GM10847 (cell line): ENCODE data around the gene SPATC1L.
A peak's percentile ranks its signal among the peaks of the same experiment; 100 is the strongest.

Experiments used
- POLR2A ChIP-seq: IDR thresholded peaks from 2 replicates; pipeline ENCODE4 v1.6.1; 2011; ENCODE audit not compliant: insufficient read length; ENCODE audit errors: extremely low read depth

Gene SPATC1L

GRCh38 chr21:46183910-46184624 lies at the start of gene SPATC1L:
Gene SPATC1L, minus strand, starts transcription at chr21:46184459. Its CDS starts 1,643 bp downstream, at chr21:46182816.
- TF ChIP-seq POLR2A = peak; percentile 6

DNA sequence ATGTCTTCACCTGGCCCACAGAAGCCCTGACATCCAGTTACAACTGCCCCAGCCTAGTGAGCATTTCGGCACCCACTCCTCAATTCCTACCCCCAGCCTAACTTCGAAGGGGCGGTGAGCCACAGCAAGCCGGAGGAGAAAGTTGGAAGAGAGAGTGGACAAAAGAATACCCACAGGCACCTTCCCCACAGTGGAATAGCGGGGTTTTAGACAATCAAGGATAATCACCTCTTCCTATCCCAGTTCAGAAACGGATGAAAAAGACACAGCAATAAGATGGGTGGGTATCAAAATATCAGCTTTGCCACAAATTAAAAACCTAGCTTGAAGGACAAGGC lies 45.6 kb upstream of the SPATC1L start:
- no peak for TF ChIP-seq POLR2A

DNA sequence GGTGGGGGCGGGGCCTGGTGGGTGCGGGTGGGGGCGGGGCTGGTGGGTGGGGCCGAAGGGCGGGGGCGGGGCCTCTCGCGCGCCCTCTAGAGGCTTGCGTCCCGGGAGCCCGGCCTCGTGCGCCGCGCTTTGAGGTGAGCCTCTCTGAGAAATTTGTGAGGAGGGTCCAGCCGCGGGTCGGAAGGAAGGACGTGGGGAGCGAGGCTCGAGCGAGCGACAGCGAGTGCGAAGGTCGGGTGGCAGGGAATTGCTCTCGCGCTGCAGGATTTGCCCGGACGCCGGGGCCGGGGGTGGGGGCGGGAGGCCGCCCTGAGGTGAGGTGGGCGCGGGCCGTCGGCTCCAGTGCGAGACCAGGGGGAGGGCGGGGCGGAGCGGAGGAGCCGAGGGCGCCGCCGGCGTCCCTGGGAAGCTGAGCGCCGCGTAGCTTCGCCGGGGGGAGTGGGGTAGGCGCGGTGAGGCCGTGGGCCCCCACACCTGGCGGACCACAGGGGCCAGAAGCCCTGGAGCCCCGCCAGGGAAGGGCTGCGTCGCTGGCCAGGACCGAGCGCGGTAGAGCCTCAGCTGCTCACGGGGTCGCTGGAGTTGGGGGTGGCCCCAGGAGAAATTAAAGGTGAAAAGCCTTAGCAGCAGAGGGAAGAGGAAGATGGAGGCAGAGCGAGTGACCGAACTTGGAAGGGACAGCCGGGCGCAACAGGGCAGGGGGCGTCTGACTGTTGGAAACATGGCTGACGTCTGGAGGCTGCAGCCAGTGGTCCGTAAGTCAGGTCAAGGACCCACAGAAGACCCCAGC lies 45.1 kb upstream of the SPATC1L start:
- TF ChIP-seq POLR2A = peak; percentile 48

DNA sequence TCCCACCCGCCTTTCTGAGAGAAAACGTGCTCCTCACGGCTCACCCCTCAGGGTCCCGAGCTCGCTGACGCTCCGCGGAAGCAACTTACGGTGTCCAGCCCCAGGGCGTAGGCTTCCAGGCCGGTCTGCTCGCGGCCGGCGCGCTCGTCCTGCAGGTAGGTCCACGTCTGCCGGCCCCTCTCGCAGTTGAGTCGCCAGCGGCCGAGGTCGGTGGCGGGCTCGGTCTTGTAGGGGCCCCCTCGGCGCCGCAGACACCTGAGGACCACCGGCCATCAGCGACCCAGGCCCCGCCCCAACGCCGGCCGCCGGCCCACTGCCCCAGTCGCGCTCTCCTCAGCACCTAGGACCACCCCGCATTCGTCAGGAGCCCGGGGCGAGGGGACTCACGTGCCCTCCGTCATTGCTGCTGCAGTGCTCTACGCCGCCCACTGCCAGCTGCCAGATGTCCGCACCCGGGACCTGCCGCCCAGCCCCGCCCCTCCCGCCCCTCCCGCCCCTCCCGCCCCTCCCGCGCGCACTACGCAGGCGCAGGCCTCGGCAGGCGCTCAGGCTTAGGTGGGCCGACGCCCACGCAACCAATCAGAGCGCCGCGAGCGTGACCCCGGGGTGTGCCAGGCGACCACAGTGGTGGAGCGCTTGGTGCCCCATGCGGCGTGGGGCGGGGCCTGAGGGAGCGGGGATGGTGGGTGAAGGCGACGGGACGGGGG lies 44.2 kb upstream of the SPATC1L start, which contains the start of gene LSS:
LSS (minus strand) TSS at position 430 of the 707 bp plus-strand sequence; CDS start at position 401, 29 bp downstream.
- peak; percentile 69 for TF ChIP-seq POLR2A

- TF ChIP-seq POLR2A = no peak
Observed at GRCh38 chr21:46227811-46228344, 43.6 kb upstream of the SPATC1L start.

DNA sequence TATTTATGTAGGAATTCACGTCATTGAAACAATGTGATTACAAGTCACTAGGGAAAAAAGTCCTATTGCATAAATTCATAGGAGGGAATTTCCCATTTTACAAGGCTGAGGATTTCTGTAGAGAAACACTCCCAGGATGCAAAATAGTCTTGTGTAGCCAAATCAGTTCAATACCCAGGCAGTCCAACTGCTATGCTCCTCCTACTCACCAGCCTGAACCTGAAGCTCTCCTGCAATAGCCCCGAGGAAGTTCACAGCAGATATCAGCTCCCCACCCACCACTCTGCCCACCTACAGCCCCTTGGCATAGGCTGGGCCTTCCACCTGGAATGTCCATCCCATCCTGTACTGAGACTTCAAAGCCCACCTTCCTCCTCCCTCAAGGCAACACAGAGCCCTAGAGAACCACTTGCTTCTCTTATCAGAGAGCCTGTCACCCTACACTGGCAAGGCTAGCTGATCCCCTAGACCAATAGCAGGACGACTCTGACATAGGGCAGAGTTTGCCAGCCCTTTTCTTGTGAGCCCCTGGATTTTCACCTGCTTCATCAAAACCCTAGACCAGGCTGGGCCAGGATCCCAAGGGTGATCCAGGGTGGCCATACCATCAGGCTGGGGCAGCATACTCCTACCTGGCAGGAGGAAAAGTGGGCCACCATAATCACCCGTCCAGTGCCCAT lies 42.8 kb upstream of the SPATC1L start:
- TF ChIP-seq POLR2A = no peak

GRCh38 chr21:46226146-46226545 lies 41.9 kb upstream of the SPATC1L start:
- TF ChIP-seq POLR2A = no peak

GRCh38 chr21:46223217-46223616 lies 39.0 kb upstream of the SPATC1L start:
- no peak for TF ChIP-seq POLR2A

DNA sequence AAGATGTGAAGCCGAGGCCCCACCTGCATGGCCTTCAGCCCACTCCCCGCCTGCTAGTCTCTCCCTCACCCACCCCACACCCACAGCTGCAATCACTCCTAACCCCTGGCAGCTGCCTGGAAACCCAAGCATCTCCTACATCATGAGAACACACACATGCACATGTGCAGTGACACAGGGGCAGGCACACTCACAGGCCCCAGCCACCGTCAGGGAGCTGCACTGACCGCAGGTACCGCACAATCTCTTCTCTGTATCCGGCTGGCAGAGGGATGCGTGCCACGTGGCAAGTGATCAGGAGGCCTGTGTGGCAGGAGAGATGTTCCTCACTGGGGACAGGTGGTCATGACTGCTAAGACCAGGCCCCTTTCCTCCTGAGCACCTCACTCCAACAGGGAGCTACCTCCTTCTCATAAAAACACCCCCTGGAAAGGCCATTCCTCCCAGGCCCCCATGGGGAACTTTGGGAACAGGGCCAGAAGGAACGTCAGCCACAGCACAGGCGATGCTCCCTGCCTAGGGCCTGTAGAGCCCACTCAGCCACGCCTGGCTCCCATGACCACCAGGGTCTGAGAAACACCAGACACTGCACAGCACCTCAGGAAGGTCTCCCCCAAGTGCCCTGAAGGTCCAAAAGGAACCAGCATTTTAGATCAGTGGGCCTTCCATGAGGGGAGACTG lies 38.3 kb upstream of the SPATC1L start:
- no peak for TF ChIP-seq POLR2A

DNA sequence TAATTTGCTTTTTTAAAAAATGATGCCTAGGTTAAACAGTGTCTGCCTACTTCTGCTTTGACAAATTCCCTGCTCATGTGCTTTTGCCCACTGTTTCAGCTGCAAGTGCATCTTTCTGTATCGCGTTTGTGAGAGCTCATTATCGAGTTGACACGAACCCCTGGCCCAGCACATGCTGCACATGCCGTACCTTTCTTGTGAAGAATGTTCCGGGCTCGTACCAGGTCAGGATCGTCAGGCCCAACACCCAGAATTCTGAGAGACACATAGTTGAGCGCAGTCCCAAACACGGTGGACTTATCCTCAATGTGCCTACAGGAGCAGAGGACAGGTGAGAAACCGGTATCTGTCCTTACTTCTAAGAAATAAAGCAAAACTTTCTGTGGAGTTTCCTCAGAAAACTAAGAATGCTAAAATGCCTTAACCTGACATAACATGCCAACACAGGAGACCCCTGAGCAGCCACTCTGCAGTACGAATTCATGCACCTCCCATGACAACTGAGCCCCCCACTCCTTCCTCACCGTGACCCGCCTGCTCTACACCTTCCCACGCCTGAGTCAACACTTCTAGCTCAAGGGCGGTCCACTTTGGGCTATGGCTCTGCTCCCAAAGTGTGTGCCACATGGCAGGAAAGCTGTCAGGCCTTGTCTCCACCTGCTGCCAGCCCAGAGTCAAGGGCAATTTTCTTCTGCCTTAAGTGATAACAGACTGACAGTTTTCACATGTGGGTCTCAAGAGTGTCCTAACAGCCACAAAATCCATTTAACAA lies 37.6 kb upstream of the SPATC1L start:
- TF ChIP-seq POLR2A = no peak

DNA sequence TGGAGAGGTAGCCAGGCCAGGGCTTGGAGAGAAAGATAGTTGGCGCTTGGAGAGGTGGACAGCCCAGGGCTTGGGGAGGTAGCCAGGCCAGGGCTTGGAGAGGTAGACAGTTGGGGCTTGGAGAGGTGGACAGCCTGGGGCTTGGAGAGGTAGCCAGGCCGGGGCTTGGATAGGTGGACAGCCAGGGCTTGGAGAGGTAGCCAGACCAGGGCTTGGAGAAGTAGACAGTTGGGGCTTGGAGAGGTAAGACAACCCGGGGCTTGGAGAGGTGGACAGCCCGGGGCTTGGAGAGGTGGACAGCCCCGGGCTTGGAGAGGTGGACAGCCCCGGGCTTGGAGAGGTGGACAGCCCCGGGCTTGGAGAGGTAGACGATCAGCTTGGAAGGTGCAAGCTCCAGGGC lies 36.6 kb upstream of the SPATC1L start:
- TF ChIP-seq POLR2A = no peak

DNA sequence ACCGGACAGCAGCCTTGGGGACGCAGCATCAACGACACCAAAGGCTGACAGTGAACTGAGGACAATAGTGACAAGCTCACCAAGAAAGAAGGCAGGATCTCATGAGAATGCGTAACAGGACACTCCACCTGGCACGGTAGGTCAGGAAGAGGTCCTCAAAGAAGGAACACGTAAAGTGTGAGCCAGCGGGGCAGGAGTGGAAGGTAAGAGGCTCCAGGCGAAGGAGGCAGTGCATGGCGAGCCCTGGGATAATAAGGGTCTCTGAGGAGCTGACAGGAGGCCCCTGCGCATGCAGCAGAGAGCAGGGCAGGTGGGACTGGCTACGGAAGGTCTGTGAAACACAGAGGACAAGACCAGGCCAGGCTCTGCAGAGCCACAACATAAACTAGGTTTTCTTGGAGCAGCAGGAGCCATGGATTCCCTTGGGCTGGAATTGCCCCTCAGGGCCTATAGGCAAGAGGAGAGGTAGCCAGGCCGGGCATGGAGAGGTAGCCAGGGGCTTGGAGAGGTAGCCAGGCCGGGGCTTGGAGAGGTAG lies 36.1 kb upstream of the SPATC1L start:
- no peak for TF ChIP-seq POLR2A

DNA sequence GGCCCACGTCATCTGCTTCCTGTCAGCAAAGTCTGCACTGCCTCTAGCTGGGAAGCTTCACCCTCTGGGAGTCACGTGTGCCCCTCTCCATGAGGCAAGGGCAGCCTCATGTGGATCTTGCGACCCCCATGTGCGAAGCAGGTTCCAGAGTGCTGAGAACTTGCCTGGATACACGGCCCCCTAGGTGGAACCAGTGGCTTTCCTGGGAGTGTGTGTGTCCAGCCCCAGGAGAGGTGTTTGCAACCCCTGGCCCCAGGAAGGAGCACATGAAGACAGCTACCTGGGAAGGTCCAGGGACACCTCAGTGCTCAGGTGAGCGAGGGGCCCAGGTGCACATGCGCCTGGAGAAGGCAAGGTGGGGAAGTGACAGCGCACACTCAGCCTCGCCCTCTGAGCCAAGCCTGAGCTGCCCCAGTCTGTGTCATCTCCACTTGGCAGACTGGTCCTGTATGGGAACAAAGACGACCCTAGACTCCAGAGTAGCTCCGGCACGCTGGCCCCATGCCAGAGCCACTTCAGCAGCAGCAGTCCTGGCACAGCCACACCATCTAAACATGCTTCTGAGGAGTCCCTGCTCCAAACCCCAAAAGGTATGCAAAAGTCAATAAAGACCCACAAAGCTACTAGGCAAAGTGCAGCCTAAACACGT lies 35.5 kb upstream of the SPATC1L start:
- no peak for TF ChIP-seq POLR2A
